ENCODE results near the gene GOLGA6C.

DNA sequence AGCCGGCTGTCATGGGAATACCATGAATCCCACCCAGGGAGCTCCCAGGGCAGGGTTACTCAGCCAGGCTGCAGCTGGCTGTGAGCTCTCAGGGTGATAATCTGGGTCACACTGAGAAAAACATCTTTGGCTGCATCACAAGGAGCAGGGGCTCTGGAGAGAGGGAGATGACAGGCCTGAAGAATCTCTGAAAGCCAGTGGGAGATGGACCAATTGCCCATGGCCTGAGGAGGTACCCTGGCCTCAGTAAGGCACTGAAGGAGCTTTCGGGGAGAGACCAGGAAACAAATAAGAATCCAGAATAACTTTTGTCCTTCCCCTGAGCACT, 28.2 kb upstream of the GOLGA6C start:
- TF ChIP-seq, protein P1, sequence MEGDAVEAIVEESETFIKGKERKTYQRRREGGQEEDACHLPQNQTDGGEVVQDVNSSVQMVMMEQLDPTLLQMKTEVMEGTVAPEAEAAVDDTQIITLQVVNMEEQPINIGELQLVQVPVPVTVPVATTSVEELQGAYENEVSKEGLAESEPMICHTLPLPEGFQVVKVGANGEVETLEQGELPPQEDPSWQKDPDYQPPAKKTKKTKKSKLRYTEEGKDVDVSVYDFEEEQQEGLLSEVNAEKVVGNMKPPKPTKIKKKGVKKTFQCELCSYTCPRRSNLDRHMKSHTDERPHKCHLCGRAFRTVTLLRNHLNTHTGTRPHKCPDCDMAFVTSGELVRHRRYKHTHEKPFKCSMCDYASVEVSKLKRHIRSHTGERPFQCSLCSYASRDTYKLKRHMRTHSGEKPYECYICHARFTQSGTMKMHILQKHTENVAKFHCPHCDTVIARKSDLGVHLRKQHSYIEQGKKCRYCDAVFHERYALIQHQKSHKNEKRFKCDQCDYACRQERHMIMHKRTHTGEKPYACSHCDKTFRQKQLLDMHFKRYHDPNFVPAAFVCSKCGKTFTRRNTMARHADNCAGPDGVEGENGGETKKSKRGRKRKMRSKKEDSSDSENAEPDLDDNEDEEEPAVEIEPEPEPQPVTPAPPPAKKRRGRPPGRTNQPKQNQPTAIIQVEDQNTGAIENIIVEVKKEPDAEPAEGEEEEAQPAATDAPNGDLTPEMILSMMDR (IDR thresholded peaks at IDR 0.05; ENCODE audit: extremely low read depth in 1 of 2, insufficient read depth in 1 of 2, low read depth in 1 of 2, low read length in 2 of 2), result no peak
- no peak for TF ChIP-seq POLR2A (IDR thresholded peaks at IDR 0.05; ENCODE audit: low read depth, low read length)
